HG03103 (cell line): ENCODE data around the gene DDX10.
A peak's percentile ranks its signal among the peaks of the same experiment; 100 is the strongest.
"Not testable (repeated sequence)": the region's sequence is repeated elsewhere in the genome, so short reads cannot be mapped to it uniquely, and the experiment has no call there.

ENCODE experiments used
- ATAC-seq: cut with Tn5 transposase; IDR thresholded peaks from one replicate; pipeline ENCODE4 v1.9.1; 2021; ENCODE audit warnings: low read depth; ENCODE audit not compliant: unreplicated experiment

The DDX10 gene

DNA sequence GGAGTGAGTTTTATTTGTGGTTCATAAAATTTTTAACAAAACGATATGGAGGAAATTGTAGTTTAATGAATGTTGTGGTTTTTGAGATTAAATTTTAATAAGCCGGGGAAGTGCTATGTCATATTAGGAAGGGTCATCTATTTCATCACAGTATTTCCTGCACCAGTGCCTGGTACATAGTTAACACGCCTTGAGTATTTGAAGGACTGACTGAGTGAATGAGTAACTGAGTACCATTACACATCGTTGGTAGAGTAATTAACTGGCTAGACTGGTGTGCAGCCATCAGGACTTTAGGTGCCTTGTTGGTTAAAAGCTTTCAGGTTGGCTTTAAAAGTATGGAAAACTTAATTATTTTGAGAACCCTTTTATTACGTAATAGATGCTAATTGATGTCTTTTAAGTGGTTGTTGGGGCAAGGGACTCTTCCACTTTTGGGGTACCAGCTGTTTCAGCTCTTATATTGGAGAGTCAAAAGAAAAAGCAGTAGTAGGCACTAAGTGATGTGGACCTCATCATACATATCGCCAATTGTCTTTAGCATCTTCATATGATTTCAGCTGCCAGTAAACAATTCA, 101.8 kb downstream of the DDX10 start:
- ATAC-seq, result no peak

GRCh38 chr11:108768370-108768769, 103.5 kb downstream of the DDX10 start:
- no peak for ATAC-seq

DNA sequence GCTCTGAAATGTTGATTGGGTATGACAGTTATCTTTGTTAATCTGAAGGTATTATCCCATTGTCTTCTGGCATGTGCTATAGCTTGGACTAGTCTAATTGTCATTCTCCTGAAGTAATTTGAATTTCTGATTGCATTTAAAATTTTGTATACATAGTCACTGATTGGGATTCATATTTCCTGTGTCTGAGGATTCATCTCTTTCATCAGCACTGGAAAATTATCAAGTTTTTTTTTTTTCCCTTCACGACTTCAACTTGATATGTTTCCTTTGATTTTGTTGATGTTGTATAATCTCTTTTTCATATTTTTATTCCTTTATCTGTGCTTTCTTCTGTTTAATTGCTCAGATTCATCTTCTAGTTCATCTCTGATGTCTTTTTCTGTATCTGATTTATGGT, 104.1 kb downstream of the DDX10 start:
- no peak for ATAC-seq

DNA sequence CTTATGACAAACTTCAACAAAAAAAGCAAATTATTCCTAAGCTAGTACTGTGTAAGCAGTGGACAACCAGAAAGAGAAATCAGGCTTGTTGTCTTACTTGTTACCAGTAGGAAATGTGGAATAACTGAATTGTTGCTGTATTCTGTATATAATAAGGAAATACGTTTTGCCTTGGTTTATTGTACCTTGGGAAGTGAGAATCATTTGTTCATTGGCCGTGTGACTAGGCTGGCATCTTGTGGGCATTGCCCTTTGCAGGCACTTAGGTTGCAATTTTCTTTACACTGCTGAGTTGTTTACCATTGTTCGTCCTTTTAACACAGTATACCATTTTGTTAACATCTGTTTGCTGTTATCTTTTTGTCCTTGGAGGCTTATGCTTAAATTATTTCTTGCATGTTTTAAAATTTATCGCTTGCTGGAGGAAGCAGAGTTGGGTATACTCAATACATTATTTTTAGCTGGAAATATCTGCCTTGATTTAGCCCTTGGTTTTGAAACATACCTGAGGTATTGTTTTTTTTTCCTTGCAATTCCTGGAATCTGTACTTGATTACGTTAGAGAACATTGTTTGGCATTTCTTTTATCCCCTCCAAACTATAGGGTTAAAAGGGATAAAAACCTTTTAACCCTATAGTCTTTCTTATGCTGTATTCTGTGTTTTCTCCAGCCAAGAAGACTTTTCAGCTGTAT, 109.3 kb downstream of the DDX10 start:
- ATAC-seq, result no peak

GRCh38 chr11:108775324-108775723, 110.5 kb downstream of the DDX10 start:
- ATAC-seq, result no peak

DNA sequence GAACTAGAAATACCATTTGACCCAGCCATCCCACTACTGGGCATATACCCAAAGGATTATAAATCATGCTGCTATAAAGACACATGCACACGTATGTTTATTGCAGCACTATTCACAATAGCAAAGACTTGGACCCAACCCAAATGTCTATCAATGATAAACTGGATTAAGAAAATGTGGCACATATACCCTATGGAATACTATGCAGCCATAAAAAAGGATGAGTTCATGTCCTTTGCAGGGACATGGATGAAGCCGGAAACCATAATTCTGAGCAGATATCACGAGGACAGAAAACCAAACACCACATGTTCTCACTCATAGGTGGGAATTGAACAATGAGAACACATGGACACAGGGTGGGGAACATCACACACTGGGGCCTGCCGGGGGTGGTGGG, 114.3 kb downstream of the DDX10 start:
- not testable (repeated sequence) for ATAC-seq

DNA sequence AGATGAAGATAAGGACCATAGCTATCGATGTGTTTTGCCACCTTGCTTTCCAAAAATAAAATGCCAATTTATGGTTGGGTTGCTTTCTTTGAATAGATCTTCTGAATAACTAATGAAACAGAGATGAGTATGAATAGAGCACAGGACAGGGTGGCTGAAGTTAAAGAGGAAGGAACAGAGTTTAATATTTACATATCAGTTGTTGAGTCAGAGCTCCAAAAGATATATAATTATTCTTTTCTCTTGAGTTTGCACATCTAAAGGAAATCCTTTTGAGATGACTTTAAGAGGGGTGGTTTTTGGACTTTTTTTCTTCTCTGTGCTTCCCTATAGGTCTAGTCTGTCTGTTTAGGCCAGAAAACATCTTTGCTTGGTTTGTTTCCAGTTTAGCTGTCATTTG, 115.2 kb downstream of the DDX10 start:
- no peak for ATAC-seq

- ATAC-seq, result no peak
Observed at GRCh38 chr11:108781946-108782345, 117.1 kb downstream of the DDX10 start.

DNA sequence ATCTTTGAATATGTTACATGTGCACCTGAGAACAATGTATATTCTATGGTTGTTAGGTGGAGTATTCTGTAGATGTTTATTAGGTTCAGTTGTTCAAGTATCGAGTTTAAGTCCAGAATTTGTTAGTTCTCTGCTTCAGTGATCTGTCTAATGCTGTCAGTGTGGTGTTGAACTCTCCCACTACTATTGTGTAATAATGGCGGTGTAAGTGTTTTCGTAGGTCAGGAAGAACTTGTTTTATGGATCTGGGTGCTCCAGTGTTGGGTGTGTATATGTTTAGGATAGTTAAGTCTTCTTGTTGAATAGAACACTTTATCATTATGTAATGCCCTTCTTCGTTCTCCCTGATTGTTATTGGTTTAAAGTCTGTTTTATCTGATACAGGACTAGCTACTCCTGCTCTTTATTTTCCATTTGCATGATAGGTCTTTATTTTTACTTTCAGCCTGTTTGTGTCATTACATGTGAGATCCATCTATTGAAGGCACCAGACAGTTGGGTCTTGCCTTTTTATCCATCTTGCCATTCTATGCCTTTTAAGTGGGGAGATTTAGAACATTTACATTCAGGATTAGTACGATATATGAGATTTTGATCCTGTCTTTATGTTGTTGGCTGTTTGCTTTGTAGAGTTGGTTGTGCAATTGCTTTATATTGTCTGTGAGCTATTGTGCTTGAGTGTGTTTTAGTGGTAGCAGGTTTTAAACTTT, 121.6 kb downstream of the DDX10 start:
- no peak for ATAC-seq

GRCh38 chr11:108787105-108787504, 122.2 kb downstream of the DDX10 start:
- ATAC-seq, result no peak

GRCh38 chr11:108788565-108789199, 123.8 kb downstream of the DDX10 start:
- peak; percentile 46 for ATAC-seq

DNA sequence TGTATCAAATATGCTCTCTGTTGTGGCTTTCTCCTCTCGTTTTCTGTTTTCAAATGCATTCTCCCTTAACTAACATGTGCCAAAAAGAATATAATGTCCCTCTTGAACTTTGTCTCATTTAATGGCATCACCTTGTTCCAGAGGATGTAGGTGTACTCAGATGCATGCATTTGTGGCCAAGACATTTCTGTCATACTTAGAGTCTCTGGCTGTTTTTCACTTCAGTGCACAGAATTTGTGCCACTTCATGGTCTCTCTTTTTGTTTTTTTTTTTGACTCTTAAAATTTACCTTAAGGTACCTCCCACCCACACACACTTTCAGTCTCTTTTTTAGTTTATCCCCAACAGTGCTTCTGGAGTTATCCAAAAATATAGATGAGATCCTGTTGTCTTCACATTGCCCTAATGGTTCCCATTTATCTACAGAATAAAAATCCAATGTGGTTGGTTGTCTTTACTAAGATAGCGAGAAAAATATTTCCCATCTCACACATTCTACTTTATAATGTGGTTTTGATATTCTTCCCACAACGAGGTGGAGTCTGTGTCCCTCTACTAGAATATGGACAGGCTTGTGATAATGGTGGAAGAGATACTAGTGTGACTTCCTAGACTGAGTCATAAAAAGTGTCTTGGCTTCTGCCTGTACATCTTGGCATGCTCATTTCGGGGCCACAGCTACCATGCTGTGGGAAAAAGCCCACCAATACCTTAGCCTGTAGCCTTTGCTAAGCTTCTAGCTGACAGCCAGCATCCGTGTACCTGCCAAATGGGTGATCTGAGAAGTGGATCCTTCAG, 125.8 kb downstream of the DDX10 start:
- ATAC-seq, result no peak

DNA sequence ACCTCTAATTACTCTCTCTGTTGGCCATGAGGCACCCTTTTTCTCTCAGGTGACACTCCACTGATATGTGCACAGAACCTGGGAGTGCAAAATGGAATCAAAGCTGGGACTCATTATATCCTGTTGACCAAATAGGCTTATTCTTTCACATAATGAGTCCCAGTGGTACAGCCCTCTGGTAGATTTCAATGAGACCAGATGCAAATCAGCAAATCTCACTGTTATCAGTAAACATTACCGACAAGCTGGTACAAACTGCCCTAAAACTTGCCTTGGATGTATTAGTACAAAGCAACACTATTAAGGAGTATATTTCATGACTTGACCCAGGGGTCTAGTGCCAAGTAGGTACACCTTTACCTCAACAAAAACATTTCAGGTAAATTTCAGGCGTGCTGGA, 128.3 kb downstream of the DDX10 start:
- ATAC-seq, result no peak

DNA sequence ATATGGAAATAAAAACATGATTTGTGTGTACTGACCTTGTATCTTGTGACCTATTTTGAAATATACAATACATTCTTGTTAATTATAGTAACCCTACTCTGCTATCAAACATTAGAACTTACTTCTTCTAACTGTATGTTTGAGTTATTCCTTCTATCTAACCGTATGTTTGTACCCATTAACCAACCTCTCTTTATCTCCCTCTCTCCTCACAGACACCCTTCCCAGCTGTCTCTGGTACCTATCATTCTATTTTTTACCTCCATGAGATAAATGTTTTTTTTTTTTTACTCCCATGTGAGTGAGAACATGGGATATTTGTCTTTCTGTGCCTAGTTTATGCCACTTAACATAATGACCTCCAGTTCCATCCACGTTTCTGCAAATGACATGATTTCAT, 128.7 kb downstream of the DDX10 start:
- no peak for ATAC-seq

DNA sequence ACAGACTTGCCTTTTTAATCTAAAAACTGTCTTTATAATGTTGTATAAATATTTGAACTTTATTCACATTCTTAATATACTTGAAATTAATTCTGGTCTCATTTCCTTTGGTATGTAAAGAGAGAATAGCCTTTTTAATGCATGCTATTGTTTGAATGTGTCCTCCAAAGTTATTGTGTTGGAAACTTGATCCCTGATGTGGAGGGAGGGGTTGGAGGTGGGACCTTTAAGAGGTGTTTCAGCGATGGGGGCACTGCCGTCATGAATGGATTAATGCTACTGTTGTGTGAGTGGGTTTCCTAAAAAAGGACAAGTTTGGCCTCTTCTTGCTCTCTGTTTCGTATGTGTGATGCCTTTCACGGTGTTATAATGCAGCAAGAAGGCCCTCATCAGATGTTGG, 131.7 kb downstream of the DDX10 start:
- ATAC-seq, result no peak

DNA sequence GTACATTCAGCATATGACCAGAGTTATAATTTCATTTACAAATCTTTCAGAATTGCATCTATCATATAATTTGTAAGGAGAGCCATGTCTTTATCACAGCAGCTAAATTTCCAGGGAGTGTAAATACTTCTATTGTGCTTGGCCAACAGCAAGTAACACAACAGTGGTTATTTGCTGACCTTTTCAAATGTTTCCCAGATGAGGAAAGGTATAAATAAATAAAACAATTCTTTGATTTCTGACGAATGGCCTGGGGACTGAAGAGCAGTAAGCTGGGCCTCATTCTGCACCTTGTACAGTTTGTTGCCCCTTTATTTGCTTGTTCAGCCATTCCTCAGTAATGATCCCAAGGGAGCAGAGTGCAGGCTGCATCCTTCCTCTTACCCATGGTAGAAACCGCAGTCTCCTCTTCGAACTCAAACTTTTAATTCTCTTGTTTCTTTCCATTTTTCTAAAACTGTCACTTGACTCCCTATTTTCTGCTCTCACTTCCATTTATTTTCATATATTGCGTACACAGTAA, 132.8 kb downstream of the DDX10 start:
- no peak for ATAC-seq

- ATAC-seq, result no peak
Observed at GRCh38 chr11:108802492-108802891, 137.6 kb downstream of the DDX10 start.

GRCh38 chr11:108803776-108804175, 138.9 kb downstream of the DDX10 start:
- ATAC-seq, result no peak

GRCh38 chr11:108804511-108804910, 139.6 kb downstream of the DDX10 start:
- ATAC-seq, result no peak

DNA sequence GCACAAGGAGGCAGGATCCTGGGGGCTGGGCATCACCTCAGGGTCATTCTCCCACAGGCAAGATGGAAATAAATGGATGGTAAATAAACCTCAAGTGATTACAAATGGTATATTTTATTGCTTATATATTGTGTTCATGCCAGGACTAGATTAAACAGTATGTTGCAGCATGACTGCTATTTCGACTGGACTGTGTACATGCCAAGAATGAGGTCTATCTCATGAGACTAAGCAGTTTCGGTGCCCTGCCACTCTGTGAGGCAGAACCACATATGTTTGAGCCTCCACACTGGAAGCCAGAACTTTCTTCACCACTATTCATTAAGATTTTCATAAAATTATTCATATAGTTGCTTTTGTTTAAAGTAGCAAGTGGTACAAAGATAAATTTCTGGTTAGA, 140.2 kb downstream of the DDX10 start:
- no peak for ATAC-seq
